K562 (cell line): ENCODE results near the gene CD8A. TPM values are rescaled to one million over a fixed set of nuclear protein-coding genes. Genes with fewer than 3 reads are reported as not detected.

Source experiments
- ATAC-seq: fragments of 200-7000 bp; cut with Tn5 transposase; 3 replicates; pipeline ENCODE4 v1.9.1; 2020; ENCODE audit warnings: moderate library complexity
- BruUV-seq: library from RNA; stranded (reverse); fragments of 400-500 nt; replicated peaks from 2 replicates; lab custom pipeline; 2021; lab: Mats Ljungman, UMichigan
- CTCF ChIA-PET: fragments of 300-600 bp; formaldehyde crosslinking; extraction: SDS; loops from one replicate; lab custom pipeline; 2021; ENCODE audit warnings: low intra/inter-chr PET ratio; lab: Yijun Ruan, JAX
- POLR2A ChIA-PET: fragments of 300-600, 350-650 bp; sonication (Branson Sonifier 250); formaldehyde crosslinking; extraction: SDS; loops from one replicate; lab custom pipeline; 2021; ENCODE audit warnings: antibody characterized with exemption, inconsistent platforms; lab: Yijun Ruan, JAX
- DNase-seq, 4 experiments: peaks; one replicate each; pipeline versions ENCODE4 v3.0.0 to v3.0.0-alpha.2; 2011 to 2018; ENCODE audit warnings: low spot score in 3 of 4, mixed read lengths in 3 of 4; ENCODE audit errors: extremely low read depth in 1 of 4
- FAIRE-seq: peaks from 2 replicates; lab custom pipeline; 2011; peaks lifted over from hg19 to GRCh38; lab: Jason Lieb, UNC
- H2AFZ ChIP-seq: 2 replicates; pipeline ENCODE4 v1.6.0; 2011; ENCODE audit warnings: low read depth, low read length, control low read depth, inconsistent platforms
- H3K27ac ChIP-seq: fragments of 200-600 bp; 3 replicates; pipeline ENCODE4 v1.8.0; 2011; ENCODE audit warnings: low read depth, mild to moderate bottlenecking, control low read depth, inconsistent platforms, low read length, moderate library complexity, mixed read lengths; ENCODE audit errors: extremely low read depth
- H3K27me3 ChIP-seq, 2 experiments: fragments of 300-600 bp in 1 of 2; 2 replicates in 1 of 2; 3 replicates in 1 of 2; pipeline versions ENCODE4 v1.6.0 to v1.8.0; 2011; ENCODE audit warnings: inconsistent platforms in 2 of 2, low read length in 2 of 2, mild to moderate bottlenecking in 1 of 2, mixed read lengths in 1 of 2, moderate library complexity in 1 of 2; ENCODE audit not compliant: control insufficient read depth in 2 of 2, insufficient read depth in 2 of 2
- H3K36me3 ChIP-seq: fragments of 300-600 bp; 3 replicates; pipeline ENCODE4 v1.8.0; 2011; ENCODE audit warnings: mild to moderate bottlenecking, low read length, inconsistent platforms; ENCODE audit not compliant: control insufficient read depth, insufficient read depth
- H3K4me1 ChIP-seq, 2 experiments: fragments of 200-600 bp in 1 of 2; replicated peaks in 1 of 2; 2 replicates in 1 of 2; 3 replicates in 1 of 2; pipeline versions ENCODE4 v1.5.1 to v1.8.0; 2011; ENCODE audit warnings: inconsistent platforms in 2 of 2, low read length in 2 of 2, mild to moderate bottlenecking in 1 of 2, mixed read lengths in 1 of 2, moderate library complexity in 1 of 2; ENCODE audit not compliant: control insufficient read depth in 2 of 2, insufficient read depth in 2 of 2
- H3K4me2 ChIP-seq: 2 replicates; pipeline ENCODE4 v1.6.1; 2011; ENCODE audit warnings: low read length, control low read depth, inconsistent platforms, mixed read lengths; ENCODE audit not compliant: insufficient read depth
- H3K4me3 ChIP-seq: fragments of 200-600 bp; sonication (generic), shearing (Covaris generic); 2 replicates; pipeline ENCODE4 v1.5.1; 2016; ENCODE audit warnings: control low read depth, inconsistent platforms
- H3K79me2 ChIP-seq: fragments of 200-600 bp; 3 replicates; pipeline ENCODE4 v1.8.0; 2011; ENCODE audit warnings: low read length, inconsistent platforms; ENCODE audit not compliant: control insufficient read depth, insufficient read depth
- H3K9ac ChIP-seq, 2 experiments: 2 replicates each; pipeline versions ENCODE4 v1.6.0 to v1.6.1; 2011; ENCODE audit warnings: low read depth in 2 of 2, low read length in 2 of 2, control low read depth in 1 of 2, inconsistent platforms in 1 of 2, mild to moderate bottlenecking in 1 of 2, mixed read lengths in 1 of 2; ENCODE audit not compliant: insufficient read depth in 1 of 2
- H3K9me1 ChIP-seq: one replicate; pipeline ENCODE4 v1.6.0; 2011; ENCODE audit warnings: inconsistent platforms, mild to moderate bottlenecking, low read length, moderate library complexity; ENCODE audit not compliant: control insufficient read depth, insufficient read depth
- H3K9me3 ChIP-seq: replicated peaks from 2 replicates; pipeline ENCODE4 v1.5.1; 2011; ENCODE audit warnings: low read depth, low read length, inconsistent platforms; ENCODE audit not compliant: control insufficient read depth, insufficient read depth
- H4K20me1 ChIP-seq: replicated peaks from 2 replicates; pipeline ENCODE4 v1.6.1; 2011; ENCODE audit warnings: low read length, inconsistent platforms, mixed read lengths; ENCODE audit not compliant: control insufficient read depth, insufficient read depth
- ARID1B ChIP-seq: fragments of 450-650 bp; IDR thresholded peaks from 2 replicates; pipeline ENCODE4 v1.6.1; 2016; ENCODE audit warnings: antibody characterized with exemption, mild to moderate bottlenecking, inconsistent platforms
- CHD1 ChIP-seq: fragments of 200-600 bp; sonication (generic); IDR thresholded peaks from one replicate; pipeline ENCODE4 v1.6.1; 2012; ENCODE audit warnings: mild to moderate bottlenecking, moderate library complexity, low read length, inconsistent platforms
- ETV6 ChIP-seq, 3 experiments: fragments of 150-350 bp in 1 of 3; sonication (generic) in 1 of 3; formaldehyde crosslinking in 1 of 3; IDR thresholded peaks; 2 replicates each; pipeline versions ENCODE4 v1.6.1 to v1.8.0; 2014 to 2022; ENCODE audit warnings: borderline replicate concordance in 2 of 3, low read depth in 2 of 3, antibody characterized with exemption in 1 of 3, low read length in 1 of 3, mild to moderate bottlenecking in 1 of 3, missing genetic modification reagents in 1 of 3
- FOXK2 ChIP-seq, 2 experiments: fragments of 450-650 bp; IDR thresholded peaks in 1 of 2; conservative IDR thresholded peaks in 1 of 2; 2 replicates each; pipeline ENCODE4 v1.6.1; 2016; ENCODE audit warnings: low read depth in 2 of 2, mild to moderate bottlenecking in 1 of 2
- LCOR ChIP-seq: sonication (generic); formaldehyde crosslinking; IDR thresholded peaks from 2 replicates; pipeline ENCODE4 v1.8.0; 2022; ENCODE audit warnings: mild to moderate bottlenecking, missing genetic modification reagents
- NCOA2 ChIP-seq, 2 experiments: fragments of 450-650 bp; IDR thresholded peaks; 2 replicates each; pipeline ENCODE4 v1.6.1; 2018; ENCODE audit warnings: mild to moderate bottlenecking in 2 of 2, moderate library complexity in 1 of 2; ENCODE audit not compliant: partially characterized antibody in 2 of 2
- PHB ChIP-seq: fragments of 250-450 bp; sonication (Bioruptor Pico); IDR thresholded peaks from 2 replicates; pipeline ENCODE4 v1.5.0; 2021
- POLR3A ChIP-seq: IDR thresholded peaks from 2 replicates; pipeline ENCODE4 v1.6.1; 2011; ENCODE audit warnings: borderline replicate concordance, mild to moderate bottlenecking, moderate library complexity; ENCODE audit not compliant: insufficient read length, insufficient read depth; ENCODE audit errors: extremely low read depth
- PURB ChIP-seq: sonication (generic); formaldehyde crosslinking; IDR thresholded peaks from 2 replicates; pipeline ENCODE4 v1.9.0; 2021; ENCODE audit warnings: low read depth, mild to moderate bottlenecking, missing genetic modification reagents
- SIN3A ChIP-seq, 2 experiments: fragments of 150-350 bp in 1 of 2; IDR thresholded peaks; 2 replicates each; pipeline ENCODE4 v1.6.1; 2011 to 2016; ENCODE audit warnings: borderline replicate concordance in 2 of 2, low read depth in 2 of 2, low read length in 2 of 2, mild to moderate bottlenecking in 2 of 2, moderate library complexity in 2 of 2; ENCODE audit not compliant: control insufficient read depth in 1 of 2
- SMAD4 ChIP-seq: fragments of 250-450 bp; sonication (Bioruptor Pico); conservative IDR thresholded peaks from 2 replicates; pipeline ENCODE4 v1.8.0; 2021; ENCODE audit warnings: inconsistent platforms, mild to moderate bottlenecking, moderate library complexity
- ZNF507 ChIP-seq: conservative IDR thresholded peaks from 2 replicates; pipeline ENCODE4 v1.6.1; 2017; ENCODE audit warnings: missing genetic modification characterization, missing compliant biosample characterization
- WGBS: fragments of 100-300 bp; shearing (Covaris generic); methylation state at CpG from one replicate; pipeline ENCODE4 v1.1.6; 2016; ENCODE audit warnings: low coverage, mixed read lengths; ENCODE audit not compliant: insufficient coverage; ENCODE audit errors: missing lambda C conversion rate; 5-methylcytosine and 5-hydroxymethylcytosine counted together
- in situ Hi-C: fragments of 300-500 bp; cut with MboI; formaldehyde crosslinking; loops from 4 replicates; pipeline ENCODE4 v1.15.0; 2018; ENCODE audit warnings: inconsistent platforms, mixed read lengths
- intact Hi-C: fragments of 100-400 bp; cut with micrococcal nuclease; formaldehyde crosslinking; loops from 2 replicates; pipeline ENCODE4 v1.14.2; 2022
- polyA plus RNA-seq, 8 experiments: library from polyadenylated mRNA; depleted of rRNA in 4 of 8; stranded (reverse) in 5 of 8; unstranded in 3 of 8; fragments of >200 nt; fragmentation: Nextera tagmentation in 2 of 8; fragmentation: Illumina TruSeq in 1 of 8; extraction: Ambion mirVana in 2 of 8; extraction: Trizol in 1 of 8; gene quantifications; 2 replicates each; pipeline versions ENCODE4 v1.2.1 to v1.2.3, GENCODE V29; 2011 to 2014; ENCODE audit warnings: inconsistent platforms in 1 of 8, missing spikeins in 1 of 8
- total RNA-seq, 7 experiments: library from RNA; depleted of rRNA in 6 of 7; stranded (reverse); fragments of >200 nt in 6 of 7; fragmentation: Illumina TruSeq in 2 of 7; extraction: Trizol in 2 of 7; gene quantifications; 2 replicates each; pipeline versions ENCODE4 v1.2.1 to v1.2.3, GENCODE V29; 2011 to 2021; ENCODE audit warnings: low replicate concordance in 1 of 7
- TF ChIP-seq, protein P1 (sequence below): IDR thresholded peaks from 2 replicates; pipeline ENCODE4 v1.6.1; 2016; ENCODE audit warnings: missing genetic modification characterization, missing compliant biosample characterization
- TF ChIP-seq, protein P2 (sequence below): fragments of 450-650 bp; formaldehyde crosslinking; conservative IDR thresholded peaks from 2 replicates; pipeline ENCODE4 v1.4.0; 2022; ENCODE audit warnings: mild to moderate bottlenecking, missing genetic modification characterization
- TF ChIP-seq, protein P3 (sequence below), 2 experiments: fragments of 450-650 bp; conservative IDR thresholded peaks; 2 replicates each; pipeline ENCODE4 v1.6.1; 2017; ENCODE audit warnings: mild to moderate bottlenecking in 2 of 2, moderate library complexity in 2 of 2

Gene CD8A
- total and polyA plus RNA-seq, 9 of the 15 experiments (the other 6 are each of a cell fraction or from before 2014, with no cell fraction given) = 0.07 TPM; not detected in 8

DNA sequence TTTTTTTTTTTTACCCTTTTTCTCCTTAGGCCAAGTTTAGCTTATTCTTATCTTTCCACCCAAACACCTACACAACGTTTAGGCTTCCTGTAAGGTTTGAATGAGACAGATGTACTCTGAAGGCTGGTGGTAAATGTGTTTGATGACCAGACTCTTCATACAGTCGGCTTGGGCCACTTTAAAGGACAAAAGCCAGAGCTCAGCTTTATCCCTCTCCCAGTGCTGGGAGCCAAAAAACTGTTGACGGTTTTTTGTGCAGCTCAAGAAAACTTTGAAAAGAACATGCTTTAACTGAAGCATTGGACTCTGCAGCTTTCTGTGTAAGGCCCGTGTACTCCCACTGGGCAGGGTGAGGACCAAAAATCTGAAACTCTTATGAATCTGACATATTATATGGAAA, 15.4 kb downstream of the CD8A start (continued):
- TF ChIP-seq, protein P1, sequence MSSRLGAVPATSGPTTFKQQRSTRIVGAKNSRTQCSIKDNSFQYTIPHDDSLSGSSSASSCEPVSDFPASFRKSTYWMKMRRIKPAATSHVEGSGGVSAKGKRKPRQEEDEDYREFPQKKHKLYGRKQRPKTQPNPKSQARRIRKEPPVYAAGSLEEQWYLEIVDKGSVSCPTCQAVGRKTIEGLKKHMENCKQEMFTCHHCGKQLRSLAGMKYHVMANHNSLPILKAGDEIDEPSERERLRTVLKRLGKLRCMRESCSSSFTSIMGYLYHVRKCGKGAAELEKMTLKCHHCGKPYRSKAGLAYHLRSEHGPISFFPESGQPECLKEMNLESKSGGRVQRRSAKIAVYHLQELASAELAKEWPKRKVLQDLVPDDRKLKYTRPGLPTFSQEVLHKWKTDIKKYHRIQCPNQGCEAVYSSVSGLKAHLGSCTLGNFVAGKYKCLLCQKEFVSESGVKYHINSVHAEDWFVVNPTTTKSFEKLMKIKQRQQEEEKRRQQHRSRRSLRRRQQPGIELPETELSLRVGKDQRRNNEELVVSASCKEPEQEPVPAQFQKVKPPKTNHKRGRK = no peak
- no peak for TF ChIP-seq SMAD4 (CRISPR knock-in tag)

DNA sequence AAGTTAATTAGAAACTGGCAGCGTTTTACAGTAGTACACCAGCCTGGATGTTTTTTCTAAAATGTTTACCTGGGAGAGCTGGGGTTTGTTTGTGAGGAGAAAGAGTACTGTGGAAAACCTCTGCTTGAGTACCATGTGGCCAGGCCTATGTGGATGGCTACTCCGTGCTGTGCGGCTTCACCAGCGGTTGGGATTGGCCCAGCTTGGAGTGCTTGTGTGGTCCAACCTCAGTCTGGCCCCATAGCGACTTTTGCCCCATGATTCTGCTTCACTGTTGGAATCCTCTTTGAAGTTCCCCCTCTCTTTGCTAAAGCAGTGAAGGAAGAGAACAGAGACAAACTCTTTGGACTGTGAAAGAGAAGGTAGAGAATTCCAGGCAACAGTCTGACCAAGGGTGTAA, 15.9 kb downstream of the CD8A start:
- Histone ChIP-seq H3K27ac (no peak overlapping the region), H3K27me3 (no peaks in the 10 kb centered on the region), H3K9ac (no peak overlapping the region), H3K9me3 (no peaks in the 10 kb centered on the region), H3K36me3 (peaks cover 54% of the 10 kb centered on the region), H3K4me1 (no peaks in the 10 kb centered on the region), H3K4me3 (no peak overlapping the region), H2AFZ (no peak overlapping the region), H4K20me1 (no peaks in the 10 kb centered on the region), H3K9me1 (no peaks in the 10 kb centered on the region), H3K4me2 (no peak overlapping the region), H3K79me2 (no peaks in the 10 kb centered on the region)
- ChIA-PET POLR2A (interaction anchor here (1.1 kb wide), 1 partner anchor 21 kb away, joined by 3 read pairs; no protein-coding TSS in a partner anchor), CTCF (no interaction called here)
- 81% methylated on average over 5 of the region's 5 CpGs for WGBS
- FAIRE-seq (no peak), ATAC-seq (no peak), DNase-seq (no peak)
- in situ Hi-C loops (loop anchor here (25.0 kb wide), 1 partner anchor 287 kb away; no protein-coding TSS in a partner anchor), intact Hi-C loops (no loop called here)
- no TSS peak for BruUV-seq
- TF ChIP-seq SIN3A (IDR thresholded peaks at IDR 0.05; ENCODE audit: borderline replicate concordance in 2 of 2, control insufficient read depth in 1 of 2, low read depth in 2 of 2, low read length in 2 of 2) (no peak), ETV6 (IDR thresholded peaks at IDR 0.05; ENCODE audit: borderline replicate concordance in 1 of 2, low read depth in 2 of 2, low read length in 1 of 2) (no peak), ETV6 (CRISPR knock-in tag; IDR thresholded peaks at IDR 0.05; ENCODE audit: borderline replicate concordance) (no peak), ARID1B (no peak), PURB (CRISPR knock-in tag) (no peak), POLR3A (no peak), FOXK2 (conservative IDR thresholded peaks at IDR 0.05 in 1 of 2, IDR thresholded peaks at IDR 0.05 in 1 of 2; ENCODE audit: low read depth in 2 of 2) (no peak), LCOR (CRISPR knock-in tag) (no peak), ZNF507 (no peak), NCOA2 (IDR thresholded peaks at IDR 0.05; ENCODE audit: partially characterized antibody in 2 of 2) (no peak), PHB (no peak), CHD1 (no peak)
- TF ChIP-seq, protein P2, sequence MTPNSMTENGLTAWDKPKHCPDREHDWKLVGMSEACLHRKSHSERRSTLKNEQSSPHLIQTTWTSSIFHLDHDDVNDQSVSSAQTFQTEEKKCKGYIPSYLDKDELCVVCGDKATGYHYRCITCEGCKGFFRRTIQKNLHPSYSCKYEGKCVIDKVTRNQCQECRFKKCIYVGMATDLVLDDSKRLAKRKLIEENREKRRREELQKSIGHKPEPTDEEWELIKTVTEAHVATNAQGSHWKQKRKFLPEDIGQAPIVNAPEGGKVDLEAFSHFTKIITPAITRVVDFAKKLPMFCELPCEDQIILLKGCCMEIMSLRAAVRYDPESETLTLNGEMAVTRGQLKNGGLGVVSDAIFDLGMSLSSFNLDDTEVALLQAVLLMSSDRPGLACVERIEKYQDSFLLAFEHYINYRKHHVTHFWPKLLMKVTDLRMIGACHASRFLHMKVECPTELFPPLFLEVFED = no peak
- TF ChIP-seq, protein P3, sequence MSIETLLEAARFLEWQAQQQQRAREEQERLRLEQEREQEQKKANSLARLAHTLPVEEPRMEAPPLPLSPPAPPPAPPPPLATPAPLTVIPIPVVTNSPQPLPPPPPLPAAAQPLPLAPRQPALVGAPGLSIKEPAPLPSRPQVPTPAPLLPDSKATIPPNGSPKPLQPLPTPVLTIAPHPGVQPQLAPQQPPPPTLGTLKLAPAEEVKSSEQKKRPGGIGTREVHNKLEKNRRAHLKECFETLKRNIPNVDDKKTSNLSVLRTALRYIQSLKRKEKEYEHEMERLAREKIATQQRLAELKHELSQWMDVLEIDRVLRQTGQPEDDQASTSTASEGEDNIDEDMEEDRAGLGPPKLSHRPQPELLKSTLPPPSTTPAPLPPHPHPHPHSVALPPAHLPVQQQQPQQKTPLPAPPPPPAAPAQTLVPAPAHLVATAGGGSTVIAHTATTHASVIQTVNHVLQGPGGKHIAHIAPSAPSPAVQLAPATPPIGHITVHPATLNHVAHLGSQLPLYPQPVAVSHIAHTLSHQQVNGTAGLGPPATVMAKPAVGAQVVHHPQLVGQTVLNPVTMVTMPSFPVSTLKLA (conservative IDR thresholded peaks at IDR 0.05) = no peak
